HG03558 (cell line): ENCODE results near the gene PPP4R4.
"Not testable (repeated sequence)": the region's sequence is repeated elsewhere in the genome, so short reads cannot be mapped to it uniquely, and the experiment has no call there.

Source experiments
- ATAC-seq: cut with Tn5 transposase; IDR thresholded peaks from one replicate; pipeline ENCODE4 v1.9.1; 2021; ENCODE audit warnings: moderate number of reproducible peaks; ENCODE audit not compliant: unreplicated experiment; ENCODE audit errors: extremely low read depth

PPP4R4 gene

GRCh38 chr14:94175747-94176146 is 1.6 kb downstream of the PPP4R4 start:
- no peak for ATAC-seq

- no peak for ATAC-seq
These were observed 2.7 kb downstream of the PPP4R4 start for GRCh38 chr14:94176808-94177207.

GRCh38 chr14:94177806-94178205 is 3.7 kb downstream of the PPP4R4 start:
- ATAC-seq: no peak

GRCh38 chr14:94179244-94179643 is 5.1 kb downstream of the PPP4R4 start:
- no peak for ATAC-seq

GRCh38 chr14:94180655-94181271 is 6.6 kb downstream of the PPP4R4 start:
- ATAC-seq: peak; percentile 64

- no peak for ATAC-seq
These were observed 7.7 kb downstream of the PPP4R4 start for GRCh38 chr14:94181835-94182234.

GRCh38 chr14:94192536-94192935 is 18.4 kb downstream of the PPP4R4 start:
- ATAC-seq: no peak

GRCh38 chr14:94193776-94194175 is 19.7 kb downstream of the PPP4R4 start:
- ATAC-seq: no peak

- no peak for ATAC-seq
These were observed 21.9 kb downstream of the PPP4R4 start for GRCh38 chr14:94196057-94196456.

- no peak for ATAC-seq
These were observed 29.5 kb downstream of the PPP4R4 start for GRCh38 chr14:94203473-94204210.

- ATAC-seq: no peak
These were observed 38.9 kb downstream of the PPP4R4 start for GRCh38 chr14:94213021-94213420.

- no peak for ATAC-seq
These were observed 39.6 kb downstream of the PPP4R4 start for GRCh38 chr14:94213741-94214140.

GRCh38 chr14:94217116-94217515 is 43.0 kb downstream of the PPP4R4 start:
- no peak for ATAC-seq

- ATAC-seq: not testable (repeated sequence)
These were observed 44.2 kb downstream of the PPP4R4 start for GRCh38 chr14:94218198-94218886.

GRCh38 chr14:94224040-94224439 is 49.9 kb downstream of the PPP4R4 start:
- ATAC-seq: no peak

- ATAC-seq: no peak
These were observed 51.6 kb downstream of the PPP4R4 start for GRCh38 chr14:94225460-94226378.

GRCh38 chr14:94227029-94227428 is 52.9 kb downstream of the PPP4R4 start:
- ATAC-seq: no peak

- ATAC-seq: no peak
These were observed 62.9 kb downstream of the PPP4R4 start for GRCh38 chr14:94237046-94237445.

- no peak for ATAC-seq
These were observed 63.9 kb downstream of the PPP4R4 start for GRCh38 chr14:94237983-94238382.

GRCh38 chr14:94239406-94239805 is 65.3 kb downstream of the PPP4R4 start:
- ATAC-seq: no peak
